PC-3 (cell line): Measurements from ENCODE around the gene MUC6. TPM values are rescaled to one million over a fixed set of nuclear protein-coding genes. Genes with fewer than 3 reads are reported as not detected.

Experiments
- ATAC-seq: fragments of 200-7000 bp; cut with Tn5 transposase; 2 replicates; pipeline ENCODE4 v1.9.1; 2020; ENCODE audit warnings: mild to moderate bottlenecking, moderate library complexity
- BruUV-seq: library from RNA; stranded (reverse); fragments of 400-500 nt; replicated peaks from 2 replicates; lab custom pipeline; 2021; lab: Mats Ljungman, UMichigan
- CTCF ChIA-PET: fragments of 300-600 bp; sonication (Branson Sonifier 250); formaldehyde crosslinking; loops from one replicate; lab custom pipeline; 2022; ENCODE audit warnings: antibody characterized with exemption; lab: Charles Lee
- POLR2A ChIA-PET: fragments of 300-600 bp; sonication (Branson Sonifier 250); formaldehyde crosslinking; loops from one replicate; lab custom pipeline; 2022; ENCODE audit warnings: antibody characterized with exemption; ENCODE audit not compliant: unreplicated experiment; lab: Charles Lee
- DNase-seq: peaks from one replicate; pipeline ENCODE4 v3.0.0-alpha.2; 2015
- H2AFZ ChIP-seq: fragments of 300-600 bp; sonication (generic); 2 replicates; pipeline ENCODE4 v1.6.0; 2016; ENCODE audit warnings: antibody characterized with exemption, low read length
- H3F3A ChIP-seq: fragments of 300-600 bp; sonication (generic); one replicate; pipeline ENCODE4 v1.6.0; 2017; ENCODE audit warnings: antibody characterized with exemption, low read length, control low read depth, mild to moderate bottlenecking; ENCODE audit not compliant: unreplicated experiment
- H3K27ac ChIP-seq: fragments of 300-600 bp; sonication (generic); 2 replicates; pipeline ENCODE4 v1.5.1; 2016; ENCODE audit warnings: mild to moderate bottlenecking, low read length
- H3K27me3 ChIP-seq: fragments of 300-600 bp; sonication (generic); 2 replicates; pipeline ENCODE4 v1.6.1; 2016; ENCODE audit warnings: low read length, mixed read lengths
- H3K36me3 ChIP-seq: fragments of 300-600 bp; sonication (generic); 2 replicates; pipeline ENCODE4 v1.6.1; 2016; ENCODE audit warnings: low read depth, mixed run types, low read length, mixed read lengths
- H3K4me1 ChIP-seq: fragments of 300-600 bp; sonication (generic); 2 replicates; pipeline ENCODE4 v1.5.1; 2016; ENCODE audit warnings: low read length; ENCODE audit not compliant: insufficient read depth
- H3K4me2 ChIP-seq: fragments of 300-600 bp; sonication (generic); 2 replicates; pipeline ENCODE4 v1.6.0; 2016; ENCODE audit warnings: low read length
- H3K4me3 ChIP-seq: fragments of 300-600 bp; sonication (generic); 2 replicates; pipeline ENCODE4 v1.5.1; 2016; ENCODE audit warnings: mild to moderate bottlenecking, low read length, mixed read lengths
- H3K79me2 ChIP-seq: fragments of 300-600 bp; sonication (generic); 2 replicates; pipeline ENCODE4 v1.6.1; 2017; ENCODE audit warnings: low read length, mixed read lengths
- H3K9ac ChIP-seq: fragments of 300-600 bp; sonication (generic); 2 replicates; pipeline ENCODE4 v1.6.0; 2016; ENCODE audit warnings: mild to moderate bottlenecking, low read length
- H3K9me2 ChIP-seq: fragments of 300-600 bp; sonication (generic); replicated peaks from 2 replicates; pipeline ENCODE4 v1.6.1; 2016; ENCODE audit warnings: mixed run types, low read length, mixed read lengths
- H3K9me3 ChIP-seq: fragments of 300-600 bp; sonication (generic); 2 replicates; pipeline ENCODE4 v1.6.1; 2016; ENCODE audit warnings: low read length, mixed read lengths
- H4K20me1 ChIP-seq: fragments of 300-600 bp; sonication (generic); 2 replicates; pipeline ENCODE4 v1.6.1; 2016; ENCODE audit warnings: low read length, mixed read lengths
- CTCF ChIP-seq: fragments of 300-600 bp; sonication (generic); conservative IDR thresholded peaks from 2 replicates; pipeline ENCODE4 v1.5.1; 2017; ENCODE audit warnings: antibody characterized with exemption, low read depth, mild to moderate bottlenecking, low read length
- EZH2 ChIP-seq: fragments of 300-600 bp; sonication (generic); IDR thresholded peaks from one replicate; pipeline ENCODE4 v1.6.1; 2017; ENCODE audit warnings: antibody characterized with exemption, mild to moderate bottlenecking, low read length; ENCODE audit not compliant: unreplicated experiment
- EZH2phosphoT487 ChIP-seq: fragments of 300-600 bp; sonication (generic); IDR thresholded peaks from 2 replicates; pipeline ENCODE4 v1.6.1; 2018; ENCODE audit warnings: mild to moderate bottlenecking, antibody characterized with exemption, low read length, borderline replicate concordance
- intact Hi-C: fragments of 100-400 bp; cut with micrococcal nuclease; formaldehyde crosslinking; loops from 2 replicates; pipeline ENCODE4 v1.9.0; 2023
- total RNA-seq: library from RNA; depleted of rRNA; stranded (reverse); fragments of >200 nt; gene quantifications from 2 replicates; pipeline ENCODE4 v1.2.3, GENCODE V29; 2014

MUC6 gene
- total RNA-seq, 1 experiment from 2014 or later = 0.18 TPM

GRCh38 chr11:985406-985805 is 51.1 kb downstream of the MUC6 start:
- ATAC-seq (no peak), DNase-seq (no peak)
- Histone ChIP-seq H3F3A (no peaks in the 10 kb centered on the region), H3K27me3 (no peaks in the 10 kb centered on the region), H2AFZ (no peak overlapping the region), H3K4me2 (no peak overlapping the region), H3K9me2 (no peaks in the 10 kb centered on the region), H4K20me1 (no peaks in the 10 kb centered on the region), H3K36me3 (peaks cover 17% of the 10 kb centered on the region; the same call in 1 of the 2 replicates), H3K4me1 (no peaks in the 10 kb centered on the region), H3K9ac (no peak overlapping the region), H3K4me3 (no peak overlapping the region), H3K9me3 (no peaks in the 10 kb centered on the region), H3K27ac (no peak overlapping the region), H3K79me2 (no peaks in the 10 kb centered on the region)
- ChIA-PET CTCF (no interaction called here), POLR2A (no interaction called here)
- no TSS peak for BruUV-seq
- intact Hi-C loops = no loop called here
- no peak for TF ChIP-seq EZH2phosphoT487
- no peak for TF ChIP-seq EZH2
- TF ChIP-seq CTCF = no peak

- H3K36me3 ChIP-seq = peaks cover 17% of the 10 kb centered on the region; the same call in 1 of the 2 replicates
- TF ChIP-seq EZH2 = no peak
- no peak for TF ChIP-seq EZH2phosphoT487
- no peak for TF ChIP-seq CTCF
- no TSS peak for BruUV-seq
Observed at GRCh38 chr11:984546-984945, 52.0 kb downstream of the MUC6 start.

GRCh38 chr11:981764-982163 is 54.8 kb downstream of the MUC6 start:
- H4K20me1 ChIP-seq = no peaks in the 10 kb centered on the region
- ChIA-PET CTCF (no interaction called here), POLR2A (no interaction called here)
- no peak overlapping the region for H3K27ac ChIP-seq
- no peaks in the 10 kb centered on the region for H3K27me3 ChIP-seq
- no peak for DNase-seq
- H3K79me2 ChIP-seq = no peaks in the 10 kb centered on the region
- H3K36me3 ChIP-seq = peaks cover 24% of the 10 kb centered on the region; the same call in 1 of the 2 replicates
- TF ChIP-seq CTCF (no peak), EZH2 (no peak), EZH2phosphoT487 (no peak)
- no peaks in the 10 kb centered on the region for H3K9me2 ChIP-seq
- H3K4me1 ChIP-seq = no peaks in the 10 kb centered on the region
- H2AFZ ChIP-seq = no peak overlapping the region
- no peak for ATAC-seq
- H3F3A ChIP-seq = no peaks in the 10 kb centered on the region
- no peak overlapping the region for H3K4me2 ChIP-seq
- intact Hi-C loops = no loop called here
- H3K4me3 ChIP-seq = no peak overlapping the region
- no peak overlapping the region for H3K9ac ChIP-seq
- no TSS peak for BruUV-seq
- H3K9me3 ChIP-seq = no peaks in the 10 kb centered on the region

More at GRCh38 chr11:984546-984945, 52.0 kb downstream of the MUC6 start:
- intact Hi-C loops = no loop called here
- Histone ChIP-seq H2AFZ (no peak overlapping the region), H3K27ac (no peak overlapping the region), H3K4me3 (no peak overlapping the region), H3K4me2 (no peak overlapping the region), H3K27me3 (no peaks in the 10 kb centered on the region), H3K9me2 (no peaks in the 10 kb centered on the region), H3F3A (no peaks in the 10 kb centered on the region), H3K9ac (no peak overlapping the region), H3K9me3 (no peaks in the 10 kb centered on the region), H3K79me2 (no peaks in the 10 kb centered on the region), H4K20me1 (no peaks in the 10 kb centered on the region), H3K4me1 (no peaks in the 10 kb centered on the region)
- DNase-seq = no peak
- CTCF ChIA-PET = no interaction called here
- no peak for ATAC-seq
- POLR2A ChIA-PET = no interaction called here
